ENCODE data around the gene RIPOR3.
"Not testable (repeated sequence)": the region's sequence is repeated elsewhere in the genome, so short reads cannot be mapped to it uniquely, and the experiment has no call there.

The RIPOR3 gene

DNA sequence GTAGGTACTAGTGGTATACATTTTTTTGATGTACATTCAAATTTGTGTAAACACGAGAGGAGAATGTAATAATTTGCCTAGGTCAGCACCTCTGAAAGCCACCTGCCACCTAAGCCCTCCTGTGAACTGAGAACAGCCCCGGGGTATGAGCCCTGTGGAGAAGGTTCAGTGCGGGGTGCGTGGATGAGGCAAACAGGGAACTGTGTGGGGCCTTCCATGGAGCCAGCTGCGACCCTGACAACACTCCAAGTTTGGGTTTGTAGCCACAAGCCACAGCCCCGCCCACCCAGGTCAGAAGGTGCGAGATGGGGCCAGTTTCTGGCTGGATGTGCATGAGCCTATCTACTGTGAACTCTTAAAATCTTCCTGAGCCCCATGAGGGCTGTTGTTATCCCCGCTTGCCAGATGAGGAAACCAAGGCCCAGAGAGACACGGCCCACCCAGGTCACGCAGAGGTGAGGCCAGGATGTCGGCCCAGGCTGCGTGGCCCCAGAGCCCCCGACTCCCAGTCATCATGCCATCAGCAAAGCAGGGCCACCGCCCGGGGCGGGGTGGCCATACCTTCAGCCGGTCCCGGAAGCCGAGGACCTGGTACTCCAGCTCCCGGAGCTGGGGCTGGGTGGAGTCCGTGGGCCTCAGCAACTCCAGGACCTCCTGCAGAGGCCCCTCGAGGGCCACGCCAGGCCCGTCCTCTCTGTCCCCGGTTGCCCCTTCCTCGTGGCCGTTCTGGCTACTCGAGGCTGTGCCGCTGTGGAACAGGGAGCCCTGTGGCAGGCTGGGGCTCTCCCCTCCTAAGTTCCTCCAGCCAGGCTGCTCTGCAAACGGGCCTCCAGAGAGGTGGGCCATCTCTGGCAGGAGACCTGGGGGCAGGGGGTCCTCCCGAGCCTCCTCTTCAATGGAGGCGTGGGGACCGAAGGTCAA is 89.6 kb downstream of the RIPOR3 start:
- DNase-seq, result peak; percentile 83 to 95

DNA sequence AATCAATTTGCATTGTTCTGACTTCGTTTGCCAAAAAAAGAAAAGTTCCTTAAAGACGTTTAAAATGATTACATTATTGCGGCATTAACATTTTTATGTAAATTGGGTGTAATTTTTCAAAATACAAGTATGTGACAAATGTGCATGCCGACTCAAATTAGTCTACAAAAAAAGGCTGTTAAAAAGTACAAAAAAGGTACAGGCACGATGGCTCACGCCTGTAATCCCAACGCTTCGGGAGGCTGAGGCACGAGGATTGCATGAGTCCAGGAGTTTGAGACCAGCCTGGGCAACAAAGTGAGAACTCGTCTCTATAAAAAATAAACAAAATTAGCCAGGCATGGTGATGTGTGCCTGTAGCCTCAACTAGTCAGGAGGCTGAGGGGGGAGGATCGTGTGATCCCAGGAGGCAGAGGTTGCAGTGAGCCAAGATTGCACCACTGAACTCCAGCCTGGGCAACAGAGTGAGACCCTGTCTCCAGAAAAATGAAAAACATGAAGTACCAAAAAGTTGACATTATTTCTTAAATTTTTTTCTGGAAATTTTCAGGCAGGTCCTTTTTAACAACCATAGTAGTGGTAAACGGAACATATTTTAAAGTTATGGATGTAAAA is 91.0 kb downstream of the RIPOR3 start:
- DNase-seq, result no peak

DNA sequence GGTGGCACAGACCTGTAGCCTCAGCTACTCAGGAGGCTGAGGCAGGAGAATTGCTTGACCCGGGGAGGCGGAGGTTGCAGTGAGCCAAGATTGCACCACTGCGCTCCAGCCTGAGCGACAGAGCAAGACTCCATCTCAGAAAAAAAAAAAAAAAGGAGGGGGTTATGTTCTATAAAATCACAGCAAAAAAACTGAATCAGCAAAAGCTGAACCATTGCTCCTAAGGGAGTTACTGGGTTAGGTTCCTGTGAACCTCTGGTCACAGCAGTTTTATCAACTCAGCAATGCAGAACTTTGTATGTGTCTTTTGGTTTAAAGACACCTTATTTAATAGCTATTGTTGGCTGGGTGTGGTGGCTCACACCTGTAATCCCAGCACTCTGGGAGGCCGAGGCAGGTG is 92.6 kb downstream of the RIPOR3 start:
- DNase-seq, result not testable (repeated sequence)

DNA sequence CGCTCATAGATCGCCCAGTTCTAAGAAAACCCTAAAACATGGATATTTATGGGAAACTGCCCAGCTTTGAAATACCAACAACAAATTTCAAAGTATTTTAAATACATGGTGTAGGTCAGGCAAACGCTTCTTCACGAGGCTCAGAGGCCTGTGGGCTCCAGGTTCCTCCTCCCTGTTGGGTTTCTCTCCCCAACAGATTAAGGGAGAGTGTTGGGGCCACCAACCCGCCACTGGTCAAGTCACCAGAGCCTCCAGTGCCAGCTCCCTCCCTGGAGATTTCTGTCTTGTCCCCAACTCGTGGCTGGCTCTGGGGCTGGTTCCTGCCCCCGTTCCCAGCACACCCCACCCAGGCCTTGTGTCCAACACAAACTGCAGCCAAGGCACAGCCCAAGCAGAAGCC is 93.3 kb downstream of the RIPOR3 start:
- no peak for DNase-seq

DNA sequence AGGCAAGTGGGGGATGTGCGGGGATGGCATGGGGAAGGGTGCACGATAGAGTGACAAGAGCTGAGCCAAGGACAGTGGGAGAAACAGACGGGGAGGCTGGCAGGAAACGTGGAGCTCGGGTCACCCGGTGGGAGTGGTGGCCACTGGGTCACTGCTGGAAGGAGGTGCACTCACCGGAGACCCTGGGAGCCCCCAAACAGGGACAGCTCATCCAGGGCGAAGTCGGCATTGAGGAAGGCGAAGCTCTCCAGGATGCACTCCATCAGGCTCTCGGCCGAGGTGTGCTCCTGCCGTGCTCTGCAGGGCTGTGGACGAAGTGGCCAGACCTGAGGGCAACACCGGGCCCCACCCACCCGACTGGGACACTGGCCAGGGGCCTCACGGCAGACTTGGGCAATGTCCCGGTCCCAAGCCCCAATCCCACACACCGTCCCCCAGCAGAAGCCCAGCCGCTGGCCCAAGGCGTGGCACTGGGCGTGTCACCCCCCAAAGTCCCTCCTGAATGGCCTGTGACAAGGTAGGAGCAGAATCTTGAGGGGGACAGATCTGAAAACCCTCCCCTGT is 93.9 kb downstream of the RIPOR3 start:
- no peak for DNase-seq

DNA sequence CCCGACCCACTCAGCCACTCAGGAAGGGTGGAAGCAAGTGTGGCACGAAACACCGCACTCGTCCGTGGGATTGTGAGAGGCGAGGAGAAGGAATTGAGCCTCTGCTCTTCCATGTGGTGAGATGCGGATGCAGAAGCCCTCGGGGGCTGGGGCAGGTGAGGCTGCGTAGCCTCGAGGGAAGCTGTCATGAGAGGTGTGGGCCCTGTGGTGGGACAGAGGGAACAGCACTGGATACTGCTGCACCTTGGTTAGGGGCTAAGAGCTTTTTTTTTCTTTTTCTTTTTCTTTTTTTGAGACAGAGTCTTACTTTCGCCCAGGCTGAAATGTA is 94.7 kb downstream of the RIPOR3 start:
- DNase-seq, result no peak

DNA sequence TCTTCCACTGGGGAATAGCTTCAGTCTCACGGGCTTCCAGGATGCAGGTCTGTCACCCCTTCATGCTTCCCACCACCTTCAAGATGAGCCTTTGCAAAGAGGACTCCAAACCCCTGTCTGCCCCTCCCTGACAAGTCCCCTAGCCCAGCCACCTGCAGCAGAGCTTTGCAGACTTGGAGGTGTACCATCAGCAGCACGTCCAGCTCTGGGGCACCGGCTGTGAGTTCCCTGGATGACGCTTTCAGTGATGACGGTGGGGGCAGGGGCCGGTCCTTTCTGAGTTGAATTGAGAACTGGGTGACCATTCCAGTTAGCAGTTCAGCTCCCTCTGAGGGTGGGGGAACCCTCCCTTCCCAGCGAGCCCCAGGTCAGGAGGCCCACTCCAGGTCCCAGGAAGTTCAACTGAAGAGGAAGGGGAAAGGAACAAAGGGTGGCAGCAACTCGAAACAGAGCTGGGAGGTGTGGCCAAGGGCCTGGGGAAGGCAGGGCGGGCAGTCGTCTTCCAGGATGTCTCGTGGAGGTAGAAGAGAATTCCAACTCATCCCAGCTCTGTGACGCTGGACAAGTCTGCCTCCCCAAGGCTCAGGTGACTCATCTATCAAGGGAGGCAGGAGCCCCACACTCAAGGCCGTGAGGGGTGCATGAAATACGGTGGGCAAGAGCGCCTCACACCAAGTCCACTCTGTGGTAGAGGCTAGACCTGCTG is 95.2 kb downstream of the RIPOR3 start:
- no peak for DNase-seq

DNA sequence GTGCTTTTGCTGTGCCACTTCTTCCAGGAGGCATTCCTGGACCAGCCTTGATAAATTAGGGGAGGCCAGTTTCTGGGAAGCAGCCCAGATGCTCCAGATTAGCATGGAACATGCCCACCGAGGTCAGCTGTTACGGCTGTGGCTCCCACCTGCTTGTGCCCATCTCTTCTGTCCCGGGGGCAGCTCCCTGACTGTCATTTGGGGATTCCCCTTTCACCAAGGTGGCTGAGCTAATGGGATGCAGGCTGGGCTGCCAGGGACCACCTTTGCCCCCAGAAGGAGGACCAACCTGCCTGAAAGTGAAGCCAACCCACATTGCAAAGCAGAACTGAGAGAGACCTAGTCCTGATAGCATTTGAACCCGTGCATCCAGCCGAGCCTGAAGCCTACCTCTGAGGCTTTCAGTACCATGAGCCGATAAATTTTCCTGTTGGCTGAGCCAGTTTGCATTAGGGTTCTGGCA is 95.9 kb downstream of the RIPOR3 start:
- no peak for DNase-seq

DNA sequence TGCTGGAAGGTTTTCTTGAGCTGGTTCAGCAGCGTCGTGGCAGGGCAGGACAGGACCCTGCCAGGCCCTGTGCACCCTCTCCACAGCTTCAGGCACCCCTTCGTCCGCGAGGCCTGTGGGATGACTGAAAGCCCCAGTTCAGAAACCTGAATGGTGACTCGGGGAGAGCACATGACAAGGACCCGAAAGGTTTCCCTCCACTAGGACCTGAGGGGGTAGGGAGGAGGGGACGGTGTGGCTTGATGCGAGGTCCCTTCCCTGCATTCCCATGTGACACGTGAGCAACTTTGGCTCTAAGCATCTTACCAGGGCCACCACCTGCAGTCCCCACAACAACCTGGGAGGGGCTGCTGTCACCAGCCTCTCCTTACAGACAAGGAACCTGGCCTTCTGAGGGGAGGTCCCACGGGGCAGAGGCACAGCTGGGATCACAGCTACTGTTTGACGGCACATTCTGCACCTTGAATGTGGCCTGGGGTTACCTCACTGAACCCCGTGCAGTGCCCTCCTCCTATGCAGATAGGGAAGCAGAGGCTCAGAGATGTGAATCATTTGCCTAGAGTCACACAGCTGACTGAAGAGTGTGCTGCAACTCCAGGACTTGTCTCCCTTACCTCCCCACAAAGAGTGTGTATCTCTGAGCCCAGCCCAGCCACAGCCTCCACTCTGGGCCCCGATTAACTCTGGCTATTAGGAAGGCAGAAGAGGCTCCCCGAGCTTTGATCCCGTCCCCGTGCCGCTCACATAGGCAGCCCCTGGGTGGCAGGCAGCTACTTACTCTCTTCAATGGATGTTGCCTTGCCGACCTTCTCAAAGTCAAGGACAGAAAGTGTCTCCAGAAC is 96.5 kb downstream of the RIPOR3 start:
- DNase-seq, result no peak

DNA sequence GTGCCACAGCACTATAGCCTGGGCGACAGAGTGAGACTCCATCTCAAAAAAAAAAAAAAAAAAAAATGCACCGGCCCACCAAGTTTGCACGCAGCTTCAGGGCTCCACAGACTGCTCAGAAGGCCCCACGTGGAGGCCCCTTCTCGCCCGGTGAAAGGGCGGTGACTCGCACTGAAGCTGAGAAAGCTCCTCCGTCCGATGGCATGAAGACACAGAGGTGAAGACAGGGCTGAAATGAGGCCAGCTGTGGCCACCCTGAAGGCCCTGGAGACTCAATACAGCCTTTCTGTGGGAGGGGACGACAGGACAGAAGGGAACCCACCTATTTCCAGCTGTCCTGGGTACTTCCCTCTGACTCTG is 97.1 kb downstream of the RIPOR3 start:
- no peak for DNase-seq

DNA sequence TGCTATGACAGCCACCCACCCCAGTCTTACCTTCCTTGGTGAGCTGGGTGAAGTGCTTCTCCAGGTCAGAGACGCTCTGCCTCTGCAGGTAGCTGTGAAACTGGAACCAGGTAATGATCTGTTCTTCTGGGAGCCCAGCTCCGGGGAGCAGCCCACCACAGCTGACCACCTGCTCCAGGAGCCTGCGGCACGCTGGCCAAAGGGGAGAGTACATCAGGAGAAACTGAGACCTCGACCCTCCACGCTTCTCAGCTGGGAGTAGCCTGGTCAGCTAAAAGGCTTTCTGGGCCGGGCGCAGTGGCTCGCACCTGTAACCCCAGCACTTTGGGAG is 98.4 kb downstream of the RIPOR3 start:
- DNase-seq, result no peak

DNA sequence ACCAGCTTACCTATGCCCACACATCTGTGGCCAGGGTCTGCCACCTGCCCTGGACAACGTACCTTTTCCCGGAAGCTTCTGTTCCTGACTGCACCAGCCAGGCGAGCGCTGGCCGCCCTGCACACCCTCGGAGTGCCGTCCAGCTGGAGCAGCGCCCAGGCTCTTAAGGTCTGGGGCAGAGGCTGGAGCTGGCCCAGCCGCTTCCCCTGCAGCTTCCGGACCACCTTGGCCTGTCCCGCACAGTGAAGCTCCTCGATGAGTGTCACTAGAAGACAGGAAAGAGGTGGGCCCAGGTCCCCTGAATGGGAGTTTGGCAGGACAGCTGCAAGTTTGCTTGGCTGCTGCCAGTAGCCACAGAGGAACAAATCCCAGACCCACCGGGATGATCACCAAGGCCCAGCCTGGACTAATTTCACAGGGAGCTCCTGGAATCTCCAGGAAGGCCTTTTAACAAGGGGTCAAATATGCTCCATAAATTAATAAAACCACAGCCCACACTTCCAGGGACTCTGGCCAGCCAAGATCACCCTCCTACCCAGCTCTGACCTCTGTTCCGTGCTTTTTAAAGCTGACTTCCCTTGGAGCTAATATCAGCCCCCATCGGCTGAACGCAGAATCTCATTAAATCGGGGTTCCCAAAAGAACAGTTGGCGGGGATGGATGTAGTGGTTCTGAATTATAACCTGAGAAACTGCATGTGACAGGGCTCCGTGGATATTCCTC is 98.9 kb downstream of the RIPOR3 start:
- no peak for DNase-seq

DNA sequence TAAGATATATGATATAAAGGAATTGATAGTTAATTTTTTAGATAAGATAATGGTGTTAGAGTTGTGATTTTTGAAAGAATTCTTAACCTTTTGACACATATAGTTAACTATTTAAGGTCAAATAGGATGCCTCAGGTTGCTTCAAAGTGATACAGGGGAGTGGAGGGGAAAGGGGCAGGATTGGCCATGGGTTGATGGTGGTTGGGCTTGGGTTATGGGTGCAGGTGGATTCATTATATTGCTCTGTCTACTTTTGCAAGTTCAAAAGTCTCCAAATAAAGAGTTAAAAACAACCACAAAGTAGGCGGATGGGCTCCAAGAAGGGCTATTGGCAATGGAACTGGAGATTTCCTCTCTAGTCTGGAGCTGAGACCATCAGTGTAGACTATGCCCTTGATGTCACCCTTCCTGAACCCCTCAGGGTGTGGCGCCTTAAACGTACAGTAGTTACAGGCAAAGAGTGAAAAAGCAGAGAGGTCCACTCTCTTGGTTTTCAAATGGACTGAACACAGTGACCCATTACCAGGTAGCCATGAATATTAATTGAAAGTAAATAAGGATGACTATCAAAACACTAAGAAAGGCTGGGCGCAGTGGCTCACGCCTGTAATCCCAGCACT is 100.0 kb downstream of the RIPOR3 start:
- no peak for DNase-seq

DNA sequence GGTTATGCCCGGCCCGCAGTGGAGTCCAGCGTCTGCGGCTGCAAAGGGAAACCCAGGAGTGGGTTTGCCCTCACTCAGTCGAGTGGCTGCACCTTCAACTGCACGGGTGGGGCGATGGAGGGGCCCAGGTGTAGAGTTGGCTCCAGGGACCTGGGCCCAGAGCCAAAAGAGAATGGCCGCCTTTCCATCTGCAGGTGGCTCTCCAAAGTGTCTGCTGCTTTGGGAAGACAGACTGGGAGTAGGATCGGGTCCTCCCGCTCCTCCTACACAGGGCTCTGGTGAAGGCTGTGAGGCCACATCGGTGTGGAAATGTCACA is 101.0 kb downstream of the RIPOR3 start:
- no peak for DNase-seq

DNA sequence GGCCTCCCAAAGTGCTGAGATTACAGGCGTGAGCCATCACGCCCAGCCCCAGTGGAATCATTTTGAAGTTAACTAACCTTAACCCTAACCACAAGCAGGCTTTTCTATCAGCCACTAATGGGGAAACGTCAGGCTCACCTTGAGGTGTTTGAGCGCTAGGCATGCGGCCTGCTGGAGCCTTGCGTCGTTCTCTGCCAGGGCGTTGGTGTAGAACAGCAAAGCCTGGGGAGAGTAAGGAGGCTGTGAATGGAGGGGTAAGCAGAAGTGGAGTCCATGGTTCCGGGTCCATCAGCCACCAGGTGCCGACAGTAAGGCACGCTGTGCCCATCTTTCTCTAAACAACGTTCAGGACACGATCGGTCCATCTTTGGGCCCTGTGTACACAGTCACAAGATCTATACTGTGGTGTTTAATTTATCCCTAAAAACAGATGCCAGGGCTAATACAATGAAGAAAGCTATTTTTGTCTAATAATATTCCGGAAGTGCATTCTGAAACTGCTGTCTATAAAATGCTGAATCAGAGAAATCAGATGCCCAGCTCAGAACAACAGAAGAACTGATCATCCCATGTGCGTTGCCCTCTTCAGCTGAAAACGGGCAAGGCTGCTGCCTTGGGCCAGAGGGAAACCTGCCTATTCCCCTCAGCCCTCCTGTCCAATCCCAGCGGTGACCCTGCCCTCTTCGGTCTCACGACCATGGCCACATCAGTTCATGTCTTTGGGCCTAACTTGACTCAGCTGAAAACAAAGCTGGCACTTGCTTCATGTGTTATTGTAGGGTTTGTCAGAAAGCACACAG is 101.6 kb downstream of the RIPOR3 start:
- no peak for DNase-seq

DNA sequence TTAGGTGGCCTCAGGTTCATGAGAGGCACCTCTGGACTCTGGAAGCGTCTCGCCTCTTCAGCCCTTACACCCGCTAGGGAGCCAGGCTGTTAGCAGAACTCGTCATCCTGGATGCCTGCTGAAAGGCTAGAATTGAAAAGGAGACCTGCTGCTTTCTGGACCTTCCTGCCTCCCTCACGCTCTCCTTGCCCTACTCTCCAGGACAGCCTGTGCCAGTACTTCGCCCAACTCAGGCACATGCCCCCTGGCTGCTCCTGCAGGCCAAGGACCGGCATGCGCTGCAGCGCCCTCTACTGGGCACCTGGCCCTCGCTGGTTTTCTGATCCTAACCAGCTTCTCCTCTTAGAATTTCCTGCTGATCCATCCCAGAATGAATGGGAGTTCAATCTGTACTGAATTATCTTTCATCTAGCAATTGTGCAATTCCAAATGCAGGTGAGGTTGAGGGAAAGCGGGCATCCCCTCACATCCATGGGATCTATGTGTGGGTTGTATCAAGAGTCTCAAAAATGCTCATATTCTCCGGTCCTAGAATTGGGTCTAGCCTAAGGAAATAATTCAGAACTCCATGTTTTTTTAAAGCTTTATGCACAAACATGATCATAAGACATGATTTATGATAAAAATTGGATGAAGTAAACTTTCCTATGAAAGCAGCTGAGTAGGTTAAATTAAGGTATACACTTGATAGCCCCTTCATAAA is 103.2 kb downstream of the RIPOR3 start:
- DNase-seq, result peak; percentile 41 to 82

DNA sequence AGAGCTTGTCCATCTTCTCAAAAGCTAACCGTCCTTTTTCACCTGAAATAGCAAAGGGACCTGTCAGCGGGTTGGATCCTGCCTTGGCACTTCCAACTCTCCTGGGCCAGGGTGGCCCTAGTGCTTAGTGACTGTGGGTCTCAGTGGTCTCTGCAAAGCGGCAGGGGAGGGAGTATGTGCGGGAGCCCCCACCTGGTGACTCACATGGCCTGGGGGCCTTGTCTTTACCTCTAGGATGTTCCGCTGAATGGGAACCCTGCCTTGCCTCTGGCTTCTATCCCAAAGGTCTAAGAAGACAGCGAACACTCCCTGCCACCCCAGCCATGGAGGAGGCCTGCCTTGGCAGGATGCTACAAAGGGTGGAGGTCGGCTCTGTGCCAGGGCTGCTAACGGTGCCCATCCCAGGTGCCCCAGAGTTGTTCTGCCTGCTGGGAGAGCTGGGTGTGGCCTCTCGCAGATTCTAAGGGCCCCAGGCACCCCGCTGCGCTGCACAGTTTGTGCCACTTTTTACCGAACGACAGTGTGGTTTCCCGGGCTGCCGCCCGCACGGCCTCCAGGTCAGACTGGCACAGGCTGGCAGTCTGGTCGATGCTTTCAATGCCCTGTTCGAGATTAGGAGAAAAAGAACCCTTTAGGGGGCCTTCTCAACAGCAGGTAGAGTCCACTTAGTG is 103.9 kb downstream of the RIPOR3 start:
- DNase-seq, result no peak

DNA sequence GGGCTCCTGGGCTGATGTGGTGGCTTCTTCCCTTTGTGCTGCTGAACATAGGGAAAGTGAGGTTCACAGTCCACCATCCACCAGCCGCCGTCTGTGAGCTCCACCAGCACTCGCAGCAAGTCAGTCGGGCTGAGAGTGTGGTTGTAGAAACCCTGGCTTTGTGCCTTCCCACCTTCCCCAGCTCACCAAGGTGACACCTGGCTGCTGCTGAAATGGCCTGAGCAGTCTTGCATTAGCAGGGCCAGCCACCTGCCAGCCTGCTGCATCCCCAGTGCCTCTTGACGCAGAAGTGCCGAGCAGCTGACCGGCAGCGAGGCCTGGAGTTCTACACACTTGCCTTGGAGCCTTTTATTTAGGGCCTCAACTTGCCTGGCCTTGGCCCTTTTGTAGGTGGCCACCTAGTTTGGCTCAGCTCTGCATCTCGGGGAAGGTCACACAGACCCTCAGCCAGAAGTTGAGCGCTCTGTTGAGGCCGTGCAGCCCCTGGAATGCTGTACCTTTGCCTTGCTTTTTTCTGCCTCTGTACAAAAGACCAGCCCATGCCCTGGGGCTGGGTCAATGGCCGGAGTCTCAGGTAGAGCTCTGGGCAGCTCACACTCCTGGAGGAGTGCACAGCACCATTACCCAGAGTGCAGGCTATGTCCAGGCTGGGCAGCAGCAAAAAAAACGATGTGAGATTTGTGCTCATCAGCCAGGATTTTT is 104.7 kb downstream of the RIPOR3 start:
- no peak for DNase-seq

DNA sequence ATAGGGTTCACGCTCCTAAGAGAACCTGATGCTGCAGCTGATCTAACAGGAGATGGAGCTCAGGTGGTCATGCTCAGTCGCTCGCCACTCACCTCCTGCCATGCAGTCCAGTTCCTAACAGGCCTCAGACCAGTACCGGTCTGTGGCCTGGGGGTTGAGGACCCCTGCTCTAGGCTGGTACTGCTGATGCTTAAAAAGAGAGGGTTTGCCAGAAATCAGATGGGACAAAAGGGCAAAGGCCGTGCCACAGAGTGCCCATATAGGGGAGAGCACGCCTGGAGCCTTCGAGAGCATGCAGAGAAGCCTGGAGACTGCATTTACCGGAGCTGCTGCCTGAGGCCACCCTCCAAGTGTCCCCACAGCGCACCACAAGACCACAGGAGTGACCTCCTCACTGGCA is 105.7 kb downstream of the RIPOR3 start:
- no peak for DNase-seq

All from NCI-H526 (cell line).